ENCODE results near the gene CLIC5. TPM values are rescaled to one million over a fixed set of nuclear protein-coding genes. Genes with fewer than 3 reads are reported as not detected.

Gene CLIC5
- polyA plus RNA-seq, 1 donor from 2014 or later = 0.22 TPM

DNA sequence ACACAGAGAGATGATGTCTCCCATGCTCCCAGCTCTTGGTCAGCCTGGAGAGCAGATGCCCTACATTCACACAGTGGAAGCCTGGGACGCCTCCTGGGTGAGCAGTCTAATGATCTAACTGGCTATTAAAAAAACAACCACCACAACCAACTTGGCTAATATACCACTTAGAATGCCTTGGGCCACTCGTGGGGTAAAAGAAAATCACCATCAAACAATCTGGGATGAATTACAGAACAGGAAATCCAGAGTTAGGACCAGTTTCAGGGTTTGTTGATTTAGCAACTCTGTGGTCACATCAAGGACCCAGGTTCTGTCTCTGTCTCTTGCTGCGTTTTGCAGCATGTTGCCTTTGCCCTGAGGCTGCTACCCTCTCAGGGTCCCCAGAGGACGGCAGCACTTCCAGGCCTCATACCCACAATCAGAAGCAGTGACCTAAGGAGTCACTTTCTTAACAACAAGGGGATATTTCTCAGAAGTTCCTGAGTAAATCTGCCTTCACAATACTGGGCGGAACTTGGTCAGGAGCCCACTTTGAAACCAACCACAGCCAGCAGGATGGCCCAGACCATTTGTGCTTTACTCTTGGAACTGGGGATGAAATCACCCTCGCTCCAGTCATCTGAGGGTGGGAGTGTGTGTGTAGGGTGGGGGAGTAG, 118.7 kb downstream of the CLIC5 start:
- no peaks in the 10 kb centered on the region for H4K20me1 ChIP-seq (ENCODE audit: insufficient read depth)
- no peak overlapping the region for H3K4me3 ChIP-seq (ENCODE audit: low read length)
- no peak overlapping the region for H3K9ac ChIP-seq (ENCODE audit: low read length)
- H3K27me3 ChIP-seq (ENCODE audit: insufficient read depth, low read depth, low read length) = no peaks in the 10 kb centered on the region
- no peak overlapping the region for H3K4me2 ChIP-seq (ENCODE audit: low read length)
- H3K36me3 ChIP-seq (ENCODE audit: insufficient read depth, low read length) = no peaks in the 10 kb centered on the region
- H2AFZ ChIP-seq (ENCODE audit: low read depth, low read length) = no peak overlapping the region
- H3K9me2 ChIP-seq (ENCODE audit: insufficient read depth, low read length) = no peaks in the 10 kb centered on the region
- H3F3A ChIP-seq (ENCODE audit: insufficient read depth, low read length, poor library complexity, severe bottlenecking) = no peaks in the 10 kb centered on the region
- no peak overlapping the region for H3K27ac ChIP-seq (ENCODE audit: low read length)
- H3K9me3 ChIP-seq (ENCODE audit: low read length) = no peaks in the 10 kb centered on the region
- TF ChIP-seq MXI1 (conservative IDR thresholded peaks at IDR 0.05; ENCODE audit: poor library complexity, severe bottlenecking) (no peak), EP300 (conservative IDR thresholded peaks at IDR 0.05; ENCODE audit: poor library complexity, severe bottlenecking) (no peak), SMC3 (conservative IDR thresholded peaks at IDR 0.05; ENCODE audit: poor library complexity) (no peak)
- no peaks in the 10 kb centered on the region for H3K79me2 ChIP-seq (replicated peaks; ENCODE audit: insufficient read depth, low read length)

DNA sequence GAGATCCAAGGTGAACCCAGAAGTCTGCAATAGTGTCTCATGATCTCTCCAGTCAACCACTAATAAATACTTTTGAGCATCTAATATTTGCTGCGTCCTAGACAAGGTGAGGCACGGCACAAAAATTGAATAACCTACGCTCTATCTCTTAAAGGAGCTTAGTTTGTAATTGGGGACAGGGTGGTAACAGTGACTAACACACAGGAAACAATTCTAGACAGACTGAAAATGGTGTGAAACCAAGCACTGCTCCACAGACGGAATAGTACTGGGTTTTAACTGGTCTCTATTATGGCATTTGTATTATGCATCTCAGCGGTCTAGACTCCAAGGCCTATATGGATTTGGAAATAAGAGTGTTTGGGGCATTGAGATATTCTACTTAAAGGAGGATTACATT, 120.1 kb downstream of the CLIC5 start:
- Histone ChIP-seq H4K20me1 (ENCODE audit: insufficient read depth) (no peaks in the 10 kb centered on the region), H3K79me2 (replicated peaks; ENCODE audit: insufficient read depth, low read length) (no peaks in the 10 kb centered on the region), H3K36me3 (ENCODE audit: insufficient read depth, low read length) (no peaks in the 10 kb centered on the region), H3K27ac (ENCODE audit: low read length) (no peak overlapping the region), H2AFZ (ENCODE audit: low read depth, low read length) (no peak overlapping the region), H3K4me3 (ENCODE audit: low read length) (no peak overlapping the region), H3K27me3 (ENCODE audit: insufficient read depth, low read depth, low read length) (no peaks in the 10 kb centered on the region), H3K9me2 (ENCODE audit: insufficient read depth, low read length) (no peaks in the 10 kb centered on the region), H3K9ac (ENCODE audit: low read length) (no peak overlapping the region), H3F3A (ENCODE audit: insufficient read depth, low read length, poor library complexity, severe bottlenecking) (no peaks in the 10 kb centered on the region), H3K9me3 (ENCODE audit: low read length) (no peaks in the 10 kb centered on the region), H3K4me2 (ENCODE audit: low read length) (no peak overlapping the region)
- TF ChIP-seq, protein P1, sequence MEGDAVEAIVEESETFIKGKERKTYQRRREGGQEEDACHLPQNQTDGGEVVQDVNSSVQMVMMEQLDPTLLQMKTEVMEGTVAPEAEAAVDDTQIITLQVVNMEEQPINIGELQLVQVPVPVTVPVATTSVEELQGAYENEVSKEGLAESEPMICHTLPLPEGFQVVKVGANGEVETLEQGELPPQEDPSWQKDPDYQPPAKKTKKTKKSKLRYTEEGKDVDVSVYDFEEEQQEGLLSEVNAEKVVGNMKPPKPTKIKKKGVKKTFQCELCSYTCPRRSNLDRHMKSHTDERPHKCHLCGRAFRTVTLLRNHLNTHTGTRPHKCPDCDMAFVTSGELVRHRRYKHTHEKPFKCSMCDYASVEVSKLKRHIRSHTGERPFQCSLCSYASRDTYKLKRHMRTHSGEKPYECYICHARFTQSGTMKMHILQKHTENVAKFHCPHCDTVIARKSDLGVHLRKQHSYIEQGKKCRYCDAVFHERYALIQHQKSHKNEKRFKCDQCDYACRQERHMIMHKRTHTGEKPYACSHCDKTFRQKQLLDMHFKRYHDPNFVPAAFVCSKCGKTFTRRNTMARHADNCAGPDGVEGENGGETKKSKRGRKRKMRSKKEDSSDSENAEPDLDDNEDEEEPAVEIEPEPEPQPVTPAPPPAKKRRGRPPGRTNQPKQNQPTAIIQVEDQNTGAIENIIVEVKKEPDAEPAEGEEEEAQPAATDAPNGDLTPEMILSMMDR (IDR thresholded peaks at IDR 0.05; ENCODE audit: poor library complexity, severe bottlenecking) = no peak
- TF ChIP-seq SMC3 (conservative IDR thresholded peaks at IDR 0.05; ENCODE audit: poor library complexity) (no peak), MXI1 (conservative IDR thresholded peaks at IDR 0.05; ENCODE audit: poor library complexity, severe bottlenecking) (no peak), EP300 (conservative IDR thresholded peaks at IDR 0.05; ENCODE audit: poor library complexity, severe bottlenecking) (no peak), TAF1 (IDR thresholded peaks at IDR 0.05; ENCODE audit: low read depth) (no peak), EZH2 (IDR thresholded peaks at IDR 0.05; ENCODE audit: borderline replicate concordance, insufficient read depth, low read length, poor library complexity, severe bottlenecking) (no peak), POLR2AphosphoS5 (IDR thresholded peaks at IDR 0.05) (no peak), RAD21 (conservative IDR thresholded peaks at IDR 0.05) (no peak)
- TF ChIP-seq, protein P2, sequence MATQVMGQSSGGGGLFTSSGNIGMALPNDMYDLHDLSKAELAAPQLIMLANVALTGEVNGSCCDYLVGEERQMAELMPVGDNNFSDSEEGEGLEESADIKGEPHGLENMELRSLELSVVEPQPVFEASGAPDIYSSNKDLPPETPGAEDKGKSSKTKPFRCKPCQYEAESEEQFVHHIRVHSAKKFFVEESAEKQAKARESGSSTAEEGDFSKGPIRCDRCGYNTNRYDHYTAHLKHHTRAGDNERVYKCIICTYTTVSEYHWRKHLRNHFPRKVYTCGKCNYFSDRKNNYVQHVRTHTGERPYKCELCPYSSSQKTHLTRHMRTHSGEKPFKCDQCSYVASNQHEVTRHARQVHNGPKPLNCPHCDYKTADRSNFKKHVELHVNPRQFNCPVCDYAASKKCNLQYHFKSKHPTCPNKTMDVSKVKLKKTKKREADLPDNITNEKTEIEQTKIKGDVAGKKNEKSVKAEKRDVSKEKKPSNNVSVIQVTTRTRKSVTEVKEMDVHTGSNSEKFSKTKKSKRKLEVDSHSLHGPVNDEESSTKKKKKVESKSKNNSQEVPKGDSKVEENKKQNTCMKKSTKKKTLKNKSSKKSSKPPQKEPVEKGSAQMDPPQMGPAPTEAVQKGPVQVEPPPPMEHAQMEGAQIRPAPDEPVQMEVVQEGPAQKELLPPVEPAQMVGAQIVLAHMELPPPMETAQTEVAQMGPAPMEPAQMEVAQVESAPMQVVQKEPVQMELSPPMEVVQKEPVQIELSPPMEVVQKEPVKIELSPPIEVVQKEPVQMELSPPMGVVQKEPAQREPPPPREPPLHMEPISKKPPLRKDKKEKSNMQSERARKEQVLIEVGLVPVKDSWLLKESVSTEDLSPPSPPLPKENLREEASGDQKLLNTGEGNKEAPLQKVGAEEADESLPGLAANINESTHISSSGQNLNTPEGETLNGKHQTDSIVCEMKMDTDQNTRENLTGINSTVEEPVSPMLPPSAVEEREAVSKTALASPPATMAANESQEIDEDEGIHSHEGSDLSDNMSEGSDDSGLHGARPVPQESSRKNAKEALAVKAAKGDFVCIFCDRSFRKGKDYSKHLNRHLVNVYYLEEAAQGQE (IDR thresholded peaks at IDR 0.05; ENCODE audit: borderline replicate concordance) = no peak
